ENCODE data around the gene GRIN2A. TPM values are rescaled to one million over a fixed set of nuclear protein-coding genes. Genes with fewer than 3 reads are reported as not detected.

The GRIN2A gene
- total RNA-seq, 2 experiments from 2014 or later: not detected

DNA sequence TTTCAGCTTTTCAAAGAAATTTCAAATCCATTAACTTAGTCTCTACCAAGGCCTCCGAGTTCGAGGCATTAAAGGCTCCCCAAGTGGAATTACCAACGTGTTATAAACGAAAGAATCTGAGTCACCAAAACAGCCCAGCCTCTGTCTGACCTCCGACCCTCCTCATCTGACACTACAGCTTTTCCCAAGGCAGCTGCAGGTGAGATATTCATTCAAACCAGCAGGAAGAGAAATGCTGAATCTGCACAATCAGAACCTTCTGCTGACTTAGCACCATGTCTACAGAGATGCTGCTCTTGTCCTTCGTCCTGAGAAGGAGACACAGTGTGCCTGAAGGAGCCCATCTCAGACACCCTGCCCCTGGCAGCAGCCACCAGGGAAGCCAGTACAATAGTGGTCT is 30.5 kb downstream of the GRIN2A start:
- Mint-ChIP-seq H3K27me3 (peaks cover 2% of the 10 kb centered on the region), H3K9me3 (no peaks in the 10 kb centered on the region), H3K4me1 (ENCODE audit: low read depth) (no peaks in the 10 kb centered on the region), H3K36me3 (no peaks in the 10 kb centered on the region), H3K27ac (no peak overlapping the region), H3K4me3 (no peak overlapping the region)
- POLR2A ChIA-PET: no interaction called here
- CTCF ChIA-PET: no interaction called here
- no peak for DNase-seq
- intact Hi-C loops (cut with micrococcal nuclease): no loop called here

DNA sequence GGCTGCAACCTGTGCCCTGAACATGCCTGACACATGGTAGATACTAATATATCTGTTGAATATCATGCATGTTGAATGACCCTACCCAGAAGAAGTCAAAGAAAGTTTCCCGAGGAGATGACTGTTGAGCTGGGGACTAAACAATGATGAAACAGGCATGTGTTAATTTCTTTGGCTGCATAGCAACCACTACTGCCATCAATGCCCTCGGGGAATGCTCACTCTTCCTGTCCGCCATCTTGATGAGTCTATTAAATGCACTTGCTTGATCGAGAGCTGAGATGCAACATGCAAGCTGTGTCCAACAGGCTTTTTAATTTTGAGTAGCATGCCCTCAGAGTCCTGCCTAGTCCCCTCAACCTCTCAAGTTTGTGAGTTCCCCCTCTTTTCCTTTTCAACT is 31.3 kb downstream of the GRIN2A start:
- no peak for DNase-seq
- H3K4me1 Mint-ChIP-seq (ENCODE audit: low read depth): no peaks in the 10 kb centered on the region
- intact Hi-C loops (cut with micrococcal nuclease): no loop called here
- no peak overlapping the region for H3K27ac Mint-ChIP-seq
- H3K27me3 Mint-ChIP-seq: peaks cover 2% of the 10 kb centered on the region
- H3K9me3 Mint-ChIP-seq: no peaks in the 10 kb centered on the region
- no peak overlapping the region for H3K4me3 Mint-ChIP-seq
- no peaks in the 10 kb centered on the region for H3K36me3 Mint-ChIP-seq
- ChIA-PET POLR2A (no interaction called here), CTCF (no interaction called here)

DNA sequence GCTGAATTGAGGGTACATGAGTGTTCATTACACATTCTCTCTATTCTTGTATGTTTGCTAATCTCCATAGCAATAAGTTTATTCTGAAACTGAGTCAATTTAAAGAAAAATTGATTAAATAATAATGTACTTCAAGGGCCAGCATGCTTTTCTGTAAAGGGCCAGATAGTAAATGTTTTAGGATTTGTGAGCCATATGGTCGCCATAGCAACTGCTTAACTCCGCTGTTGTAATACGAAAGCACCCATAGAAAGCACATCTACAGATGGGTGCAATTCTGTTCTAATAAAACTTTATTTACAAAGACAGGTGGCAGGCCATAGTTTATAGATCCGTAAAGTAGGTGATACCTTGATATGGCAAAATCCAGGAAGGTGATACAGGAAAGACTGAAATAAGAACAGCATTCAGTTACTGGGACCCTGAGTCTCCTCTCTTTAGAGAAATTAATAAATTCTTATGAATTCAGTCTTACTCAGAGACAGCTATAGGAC is 36.6 kb downstream of the GRIN2A start:
- Mint-ChIP-seq H3K36me3 (no peaks in the 10 kb centered on the region), H3K9me3 (no peaks in the 10 kb centered on the region), H3K27me3 (peaks cover 1% of the 10 kb centered on the region), H3K4me3 (no peak overlapping the region), H3K27ac (no peak overlapping the region), H3K4me1 (ENCODE audit: low read depth) (no peaks in the 10 kb centered on the region)
- ChIA-PET POLR2A (no interaction called here), CTCF (no interaction called here)
- intact Hi-C loops (cut with micrococcal nuclease): no loop called here
- no peak for DNase-seq

DNA sequence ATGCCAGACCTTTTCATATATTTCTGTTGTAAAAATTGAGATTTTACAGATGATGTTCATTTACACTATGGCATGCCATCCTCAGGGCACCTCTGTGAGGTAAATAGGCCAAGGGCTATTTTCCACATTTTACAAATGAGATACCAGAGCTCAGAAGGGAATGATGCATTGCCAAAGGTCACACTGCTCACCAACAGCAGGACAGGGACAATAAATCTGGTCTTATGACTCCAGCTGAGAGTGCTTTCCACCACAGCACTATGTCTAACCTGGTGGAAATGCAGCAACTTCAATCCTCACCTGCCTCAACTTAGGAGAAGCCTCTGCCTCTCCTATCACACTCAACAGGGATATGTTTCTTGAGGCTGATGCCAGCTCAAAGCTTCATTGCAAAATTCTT is 40.6 kb downstream of the GRIN2A start:
- Mint-ChIP-seq H3K36me3 (no peaks in the 10 kb centered on the region), H3K9me3 (no peaks in the 10 kb centered on the region), H3K4me1 (ENCODE audit: low read depth) (no peaks in the 10 kb centered on the region), H3K27me3 (peaks cover 1% of the 10 kb centered on the region), H3K27ac (no peak overlapping the region), H3K4me3 (no peak overlapping the region)
- ChIA-PET POLR2A (no interaction called here), CTCF (no interaction called here)
- intact Hi-C loops (cut with micrococcal nuclease): no loop called here
- no peak for DNase-seq

DNA sequence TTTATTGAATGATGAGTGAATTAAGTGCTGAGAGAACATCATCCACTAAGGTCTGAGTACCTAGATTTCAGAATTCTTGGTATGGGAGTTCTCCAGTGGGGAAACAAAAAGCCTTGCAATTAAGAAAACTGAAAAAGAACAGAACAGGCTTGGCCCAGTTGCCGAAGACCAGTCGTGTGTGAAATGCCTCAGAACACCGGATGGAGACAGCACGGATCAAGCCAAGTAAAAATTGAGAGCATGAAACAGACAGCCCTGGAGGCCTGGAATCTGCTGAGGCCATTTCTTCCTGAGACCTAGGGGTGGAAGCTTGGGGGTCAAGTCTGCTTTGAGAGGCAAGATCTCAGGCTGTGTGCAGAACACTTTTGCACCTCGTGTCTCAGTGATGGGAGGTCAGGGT is 43.3 kb downstream of the GRIN2A start:
- no peaks in the 10 kb centered on the region for H3K27me3 Mint-ChIP-seq

DNA sequence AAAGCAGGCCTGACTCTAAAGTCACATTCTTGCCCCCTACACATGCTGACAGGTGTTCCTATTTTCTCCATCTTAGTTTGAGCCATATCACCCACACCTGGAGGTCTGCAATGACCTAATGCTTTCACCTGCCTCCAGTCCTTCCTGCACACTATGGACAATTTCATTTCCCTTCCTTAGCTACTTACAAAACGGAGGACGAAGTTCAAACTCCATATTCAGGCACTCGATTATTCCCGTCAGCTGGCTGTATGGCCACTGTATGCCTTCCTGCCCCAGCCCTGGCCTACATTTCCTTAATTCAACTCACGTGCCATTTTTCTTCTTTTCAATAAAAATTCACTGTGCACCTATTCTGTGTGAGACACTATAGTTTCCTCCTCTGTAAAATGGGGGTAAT is 44.9 kb downstream of the GRIN2A start:
- no peaks in the 10 kb centered on the region for H3K9me3 Mint-ChIP-seq
- H3K4me3 Mint-ChIP-seq: no peak overlapping the region
- DNase-seq: no peak
- no peaks in the 10 kb centered on the region for H3K4me1 Mint-ChIP-seq (ENCODE audit: low read depth)
- H3K27ac Mint-ChIP-seq: no peak overlapping the region
- POLR2A ChIA-PET: no interaction called here
- no peaks in the 10 kb centered on the region for H3K36me3 Mint-ChIP-seq
- intact Hi-C loops (cut with micrococcal nuclease): no loop called here
- no peaks in the 10 kb centered on the region for H3K27me3 Mint-ChIP-seq
- CTCF ChIA-PET: no interaction called here

More for the DNA sequence above, 43.3 kb downstream of the GRIN2A start:
- no peak for DNase-seq
- intact Hi-C loops (cut with micrococcal nuclease): no loop called here
- Mint-ChIP-seq H3K4me3 (no peak overlapping the region), H3K36me3 (no peaks in the 10 kb centered on the region), H3K4me1 (ENCODE audit: low read depth) (no peaks in the 10 kb centered on the region), H3K9me3 (no peaks in the 10 kb centered on the region), H3K27ac (no peak overlapping the region)
- ChIA-PET CTCF (no interaction called here), POLR2A (no interaction called here)

DNA sequence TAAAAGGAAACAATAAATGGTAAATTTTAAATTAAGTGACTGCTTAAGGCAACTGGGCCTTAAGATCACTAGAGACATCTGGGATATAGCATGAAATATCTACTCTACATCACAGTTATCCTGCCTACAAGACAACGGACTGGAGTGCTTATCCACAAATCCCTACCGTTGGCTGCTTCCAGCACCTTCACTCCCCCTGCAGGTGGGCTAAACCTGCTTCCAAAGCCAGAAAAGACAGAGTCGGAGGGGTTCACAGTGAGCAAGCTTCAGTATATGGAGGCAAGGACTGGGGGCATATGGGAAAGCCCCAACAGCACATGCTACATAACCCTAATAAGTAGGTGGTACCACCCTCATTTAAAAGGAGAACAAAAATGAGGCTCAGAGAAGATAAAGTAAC is 45.3 kb downstream of the GRIN2A start:
- POLR2A ChIA-PET: no interaction called here
- no peak overlapping the region for H3K27ac Mint-ChIP-seq
- no peak for DNase-seq
- CTCF ChIA-PET: no interaction called here
- intact Hi-C loops (cut with micrococcal nuclease): no loop called here
- H3K36me3 Mint-ChIP-seq: no peaks in the 10 kb centered on the region
- H3K4me3 Mint-ChIP-seq: no peak overlapping the region
- H3K27me3 Mint-ChIP-seq: no peaks in the 10 kb centered on the region
- H3K9me3 Mint-ChIP-seq: no peaks in the 10 kb centered on the region
- H3K4me1 Mint-ChIP-seq (ENCODE audit: low read depth): no peaks in the 10 kb centered on the region

DNA sequence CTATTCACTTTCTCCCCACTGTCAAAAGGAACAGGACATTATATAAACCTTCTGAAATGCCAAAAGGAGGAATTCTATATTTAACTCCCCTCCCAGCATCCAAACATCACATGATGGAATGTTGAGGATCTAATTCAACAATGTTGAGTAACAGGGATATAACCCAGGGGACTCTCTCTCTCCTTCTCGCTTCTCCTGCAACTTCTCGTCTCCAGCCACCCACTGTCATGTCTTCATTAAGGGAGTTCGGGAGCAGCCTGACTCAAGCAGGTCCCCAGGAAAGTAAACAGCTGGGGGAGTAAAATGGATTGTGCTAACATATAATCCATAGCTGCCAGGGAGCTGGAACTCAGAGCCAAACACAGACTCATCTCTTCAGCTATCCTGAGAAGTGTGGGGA is 51.7 kb downstream of the GRIN2A start:
- Mint-ChIP-seq H3K4me3 (no peak overlapping the region), H3K9me3 (no peaks in the 10 kb centered on the region), H3K27ac (no peak overlapping the region), H3K36me3 (no peaks in the 10 kb centered on the region), H3K4me1 (ENCODE audit: low read depth) (no peaks in the 10 kb centered on the region), H3K27me3 (no peaks in the 10 kb centered on the region)
- DNase-seq: no peak
- intact Hi-C loops (cut with micrococcal nuclease): no loop called here
- ChIA-PET POLR2A (no interaction called here), CTCF (interaction anchor here (1.0 kb wide), 1 partner anchor 16 kb away, joined by 4 read pairs; no protein-coding TSS in a partner anchor)

DNA sequence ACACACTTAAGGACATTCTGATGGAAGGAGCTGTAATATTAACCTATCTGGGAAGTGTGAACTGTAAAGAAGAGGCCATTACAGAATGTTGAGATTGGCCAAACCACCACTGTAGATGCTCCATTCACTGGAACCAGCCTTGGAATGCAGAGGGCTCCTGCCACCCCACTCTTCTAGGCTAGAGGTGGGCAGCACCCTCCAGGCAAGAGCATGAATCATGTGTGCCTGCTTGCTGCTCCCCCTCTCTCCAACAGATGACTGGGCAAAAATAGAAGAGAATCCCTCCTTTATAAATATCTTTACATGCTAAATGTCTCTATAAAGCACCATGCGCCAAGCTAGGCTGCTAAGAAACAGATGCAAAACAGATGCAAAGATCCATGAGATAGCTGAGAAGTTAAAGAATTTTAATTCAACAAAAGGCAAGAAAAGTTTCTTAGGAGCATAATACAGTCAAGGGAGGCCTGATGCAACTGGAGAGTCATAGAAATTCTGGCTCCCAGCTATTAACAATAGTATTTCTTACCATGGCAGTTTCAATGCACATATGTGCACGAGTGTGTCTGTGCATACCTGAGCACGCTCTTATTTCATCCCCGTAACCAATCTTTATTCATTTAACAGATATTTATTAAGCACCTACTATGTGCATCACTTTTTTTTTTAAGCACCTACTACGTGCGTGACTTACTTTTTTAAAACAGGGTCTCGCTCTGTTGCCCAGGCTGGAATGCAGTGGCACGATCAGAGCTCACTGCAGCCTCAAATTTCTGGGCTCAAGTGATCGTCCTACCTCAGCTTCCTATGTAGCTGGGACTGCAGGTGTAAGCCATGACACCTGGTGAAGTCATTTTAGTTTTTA is 53.6 kb downstream of the GRIN2A start:
- intact Hi-C loops (cut with micrococcal nuclease): no loop called here
- Mint-ChIP-seq H3K27me3 (no peaks in the 10 kb centered on the region), H3K27ac (no peak overlapping the region), H3K4me3 (no peak overlapping the region), H3K36me3 (no peaks in the 10 kb centered on the region), H3K4me1 (ENCODE audit: low read depth) (no peaks in the 10 kb centered on the region), H3K9me3 (no peaks in the 10 kb centered on the region)
- ChIA-PET POLR2A (no interaction called here), CTCF (no interaction called here)
- no peak for DNase-seq

DNA sequence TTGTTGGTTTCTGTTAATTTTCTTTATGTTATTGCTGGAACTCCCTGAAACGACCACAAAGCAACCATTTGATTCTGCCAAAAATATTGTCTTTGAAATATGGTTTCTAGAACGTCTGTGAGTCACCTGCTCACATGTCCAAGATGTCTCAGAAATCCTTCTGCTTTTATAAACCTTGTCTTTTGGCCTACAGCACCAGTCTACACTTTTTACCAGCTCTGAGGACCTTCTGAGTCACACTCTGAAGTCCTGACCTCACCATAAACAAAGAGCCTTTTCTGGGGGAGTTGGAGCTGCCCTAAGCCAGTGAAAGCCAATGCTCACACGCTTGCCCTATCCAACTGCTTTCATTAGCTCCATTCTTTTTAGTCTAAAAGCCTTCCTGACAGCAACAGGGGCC is 55.5 kb downstream of the GRIN2A start:
- no peak for DNase-seq
- no peak overlapping the region for H3K4me3 Mint-ChIP-seq
- intact Hi-C loops (cut with micrococcal nuclease): no loop called here

DNA sequence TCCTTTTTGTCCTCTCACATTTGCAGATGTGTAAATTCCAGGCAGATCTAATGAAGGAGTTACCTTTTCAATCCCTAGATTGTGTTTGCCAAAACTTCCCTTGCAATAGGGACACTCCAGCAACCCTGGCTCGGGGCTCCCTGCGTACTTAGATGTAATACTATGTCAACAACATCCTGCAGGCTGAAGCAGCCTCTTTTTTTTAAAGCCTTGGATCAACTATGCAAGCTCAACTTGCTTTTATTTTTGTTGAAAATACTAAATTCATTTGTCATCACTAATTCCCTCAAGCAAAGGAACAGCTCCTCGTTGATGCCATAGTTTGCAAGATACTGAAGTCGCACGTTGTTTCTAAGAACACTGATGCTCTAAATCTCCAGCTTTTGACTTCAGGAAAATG is 59.1 kb downstream of the GRIN2A start:
- no peak for DNase-seq
- Mint-ChIP-seq H3K9me3 (peaks cover 2% of the 10 kb centered on the region), H3K4me3 (no peak overlapping the region), H3K36me3 (no peaks in the 10 kb centered on the region), H3K4me1 (ENCODE audit: low read depth) (no peaks in the 10 kb centered on the region), H3K27me3 (no peaks in the 10 kb centered on the region), H3K27ac (no peak overlapping the region)
- intact Hi-C loops (cut with micrococcal nuclease): no loop called here
- CTCF ChIA-PET: no interaction called here
- POLR2A ChIA-PET: no interaction called here

More for the DNA sequence above, 55.5 kb downstream of the GRIN2A start:
- no peaks in the 10 kb centered on the region for H3K9me3 Mint-ChIP-seq
- H3K27me3 Mint-ChIP-seq: no peaks in the 10 kb centered on the region
- H3K36me3 Mint-ChIP-seq: no peaks in the 10 kb centered on the region
- CTCF ChIA-PET: no interaction called here
- H3K4me1 Mint-ChIP-seq (ENCODE audit: low read depth): no peaks in the 10 kb centered on the region
- no peak overlapping the region for H3K27ac Mint-ChIP-seq
- POLR2A ChIA-PET: no interaction called here

DNA sequence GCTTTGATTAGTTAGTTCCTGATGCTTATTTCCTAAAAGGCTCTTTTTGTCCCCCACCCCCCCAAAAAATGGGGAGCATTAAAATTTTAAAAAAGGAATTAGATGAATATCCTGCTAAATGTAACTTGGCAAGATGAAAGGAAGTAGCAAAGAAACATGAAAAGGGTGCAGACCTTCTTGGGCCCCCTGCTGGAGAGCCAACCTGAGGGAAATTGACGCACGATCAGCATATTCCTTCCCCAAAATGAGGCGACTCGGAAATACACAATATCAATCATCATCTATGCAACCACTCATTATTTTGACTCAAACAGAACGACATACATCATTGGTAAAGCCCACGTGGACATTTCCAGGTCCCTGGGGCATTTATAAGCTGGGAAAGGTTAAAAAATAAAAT is 59.7 kb downstream of the GRIN2A start:
- H3K27me3 Mint-ChIP-seq: no peaks in the 10 kb centered on the region
- no peak overlapping the region for H3K27ac Mint-ChIP-seq
- DNase-seq: no peak
- ChIA-PET CTCF (no interaction called here), POLR2A (no interaction called here)
- H3K4me3 Mint-ChIP-seq: no peak overlapping the region
- peaks cover 2% of the 10 kb centered on the region for H3K9me3 Mint-ChIP-seq
- no peaks in the 10 kb centered on the region for H3K36me3 Mint-ChIP-seq
- no peaks in the 10 kb centered on the region for H3K4me1 Mint-ChIP-seq (ENCODE audit: low read depth)
- intact Hi-C loops (cut with micrococcal nuclease): no loop called here

DNA sequence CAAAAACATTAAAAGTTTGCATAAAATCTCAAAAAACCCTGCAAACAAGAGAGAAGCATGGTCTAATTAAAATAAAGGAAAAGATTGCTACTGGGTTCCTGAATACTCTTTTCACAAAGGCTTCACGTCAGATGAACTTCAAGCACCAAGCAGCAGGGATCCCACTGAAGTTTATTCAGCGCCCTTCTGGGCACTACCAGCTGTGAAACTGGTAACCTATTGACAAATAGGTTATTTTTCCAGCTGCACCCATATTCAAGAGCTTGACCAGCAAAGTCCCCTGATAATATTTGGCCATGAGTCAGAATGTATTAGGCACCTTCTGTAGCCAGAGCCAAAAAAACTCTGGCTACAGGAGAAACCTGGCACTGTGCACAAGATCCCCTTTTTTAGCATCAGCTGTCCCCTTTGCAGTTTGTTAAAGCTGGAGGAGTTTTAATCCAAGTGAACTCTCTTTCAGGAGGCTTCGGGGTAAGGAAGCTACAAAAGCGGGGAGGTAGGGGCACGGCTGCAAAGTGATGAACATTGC is 60.3 kb downstream of the GRIN2A start:
- no peak overlapping the region for H3K4me3 Mint-ChIP-seq
- H3K36me3 Mint-ChIP-seq: no peaks in the 10 kb centered on the region
- no peak for DNase-seq
- intact Hi-C loops (cut with micrococcal nuclease): no loop called here
- no peaks in the 10 kb centered on the region for H3K4me1 Mint-ChIP-seq (ENCODE audit: low read depth)
- H3K27ac Mint-ChIP-seq: no peak overlapping the region
- peaks cover 2% of the 10 kb centered on the region for H3K9me3 Mint-ChIP-seq
- POLR2A ChIA-PET: no interaction called here
- no peaks in the 10 kb centered on the region for H3K27me3 Mint-ChIP-seq
- CTCF ChIA-PET: no interaction called here

Measured in activated CD4-positive, alpha-beta memory T cell treated with anti-CD3 and anti-CD28 coated beads for 36 hours (primary cell).